Right atrium auricular region (tissue), 2 donors: Measurements from ENCODE around the gene PSMD1. TPM values are rescaled to one million over a fixed set of nuclear protein-coding genes. Genes with fewer than 3 reads are reported as not detected.
"Not testable (repeated sequence)": the region's sequence is repeated elsewhere in the genome, so short reads cannot be mapped to it uniquely, and the experiment has no call there.

Experiments used
- DNase-seq: peaks from one replicate; pipeline ENCODE4 v3.0.0-alpha.2; 2019; ENCODE audit warnings: low spot score
- H3K27ac ChIP-seq, 2 donors: fragments of 200-600 bp; sonication (generic); 1 replicate in 1 of 2; 2 replicates in 1 of 2; pipeline ENCODE4 v1.5.1; 2016 to 2019
- H3K27me3 ChIP-seq, 2 donors: fragments of 200-600 bp; sonication (generic); one replicate each; pipeline versions ENCODE4 v1.5.1 to v1.6.0; 2017 to 2019
- H3K36me3 ChIP-seq: fragments of 200-600 bp; sonication (generic); one replicate; pipeline ENCODE4 v1.5.1; 2016
- H3K4me1 ChIP-seq, 2 donors: fragments of 200-600 bp; sonication (generic); one replicate each; pipeline versions ENCODE4 v1.5.1 to v1.6.0; 2017 to 2019
- H3K4me3 ChIP-seq, 2 donors: fragments of 200-600 bp; sonication (generic); 1 replicate in 1 of 2; 2 replicates in 1 of 2; pipeline ENCODE4 v1.5.1; 2017 to 2019; ENCODE audit warnings: mild to moderate bottlenecking in 1 of 2, moderate library complexity in 1 of 2
- H3K9me3 ChIP-seq, 2 donors: fragments of 200-600 bp; sonication (generic); one replicate each; pipeline ENCODE4 v1.5.1; 2019
- total RNA-seq, 2 donors: library from RNA; depleted of rRNA; stranded (reverse); fragments of >200 nt; gene quantifications; one replicate each; pipeline ENCODE4 v1.1.0, GENCODE V29; 2016
- TF ChIP-seq, protein P1 (sequence below), 2 donors: fragments of 200-600 bp; sonication (generic); IDR thresholded peaks; one replicate each; pipeline ENCODE4 v1.5.1; 2019; ENCODE audit warnings: antibody characterized with exemption in 2 of 2

PSMD1 gene
- total RNA-seq, 2 donors from 2014 or later, result 53.1 to 75.4 TPM

DNA sequence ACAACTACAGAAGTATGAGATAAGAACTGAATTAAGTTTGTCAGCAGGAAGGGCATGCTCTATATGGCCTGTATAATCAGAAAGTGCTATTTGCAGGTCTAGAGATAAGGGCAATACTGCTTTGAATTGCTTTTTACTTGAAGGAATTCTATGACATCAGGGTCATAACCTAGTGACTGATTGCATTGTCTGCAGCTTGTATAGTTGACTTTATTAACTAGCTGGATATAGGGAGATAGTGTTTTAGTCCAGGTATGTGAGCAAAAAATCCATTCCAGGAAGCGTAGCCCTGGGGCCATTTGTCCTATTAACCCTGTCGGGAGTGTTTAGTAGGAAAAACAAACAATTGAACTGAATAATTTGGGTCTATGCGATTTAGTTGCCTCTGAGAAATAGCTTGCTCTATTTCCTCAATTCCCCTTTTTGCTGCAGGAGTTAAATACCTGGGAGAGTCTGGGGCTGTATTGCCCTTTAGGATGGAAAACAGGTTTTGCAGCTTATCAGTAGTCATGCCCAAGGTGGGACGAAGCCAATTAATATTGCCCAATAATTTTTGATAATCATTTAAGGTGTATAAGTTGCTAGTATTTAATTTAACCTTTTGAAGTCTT, 38.2 kb downstream of the PSMD1 start:
- TF ChIP-seq, protein P1, sequence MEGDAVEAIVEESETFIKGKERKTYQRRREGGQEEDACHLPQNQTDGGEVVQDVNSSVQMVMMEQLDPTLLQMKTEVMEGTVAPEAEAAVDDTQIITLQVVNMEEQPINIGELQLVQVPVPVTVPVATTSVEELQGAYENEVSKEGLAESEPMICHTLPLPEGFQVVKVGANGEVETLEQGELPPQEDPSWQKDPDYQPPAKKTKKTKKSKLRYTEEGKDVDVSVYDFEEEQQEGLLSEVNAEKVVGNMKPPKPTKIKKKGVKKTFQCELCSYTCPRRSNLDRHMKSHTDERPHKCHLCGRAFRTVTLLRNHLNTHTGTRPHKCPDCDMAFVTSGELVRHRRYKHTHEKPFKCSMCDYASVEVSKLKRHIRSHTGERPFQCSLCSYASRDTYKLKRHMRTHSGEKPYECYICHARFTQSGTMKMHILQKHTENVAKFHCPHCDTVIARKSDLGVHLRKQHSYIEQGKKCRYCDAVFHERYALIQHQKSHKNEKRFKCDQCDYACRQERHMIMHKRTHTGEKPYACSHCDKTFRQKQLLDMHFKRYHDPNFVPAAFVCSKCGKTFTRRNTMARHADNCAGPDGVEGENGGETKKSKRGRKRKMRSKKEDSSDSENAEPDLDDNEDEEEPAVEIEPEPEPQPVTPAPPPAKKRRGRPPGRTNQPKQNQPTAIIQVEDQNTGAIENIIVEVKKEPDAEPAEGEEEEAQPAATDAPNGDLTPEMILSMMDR (IDR thresholded peaks at IDR 0.05), result no peak
- no peak for DNase-seq
- Histone ChIP-seq H3K27ac (no peak overlapping the region), H3K36me3 (peaks cover 36% of the 10 kb centered on the region), H3K9me3 (peaks cover 0 to 12% of the 10 kb centered on the region in 2 donors), H3K4me1 (no peaks in the 10 kb centered on the region), H3K27me3 (no peaks in the 10 kb centered on the region), H3K4me3 (no peak overlapping the region)

DNA sequence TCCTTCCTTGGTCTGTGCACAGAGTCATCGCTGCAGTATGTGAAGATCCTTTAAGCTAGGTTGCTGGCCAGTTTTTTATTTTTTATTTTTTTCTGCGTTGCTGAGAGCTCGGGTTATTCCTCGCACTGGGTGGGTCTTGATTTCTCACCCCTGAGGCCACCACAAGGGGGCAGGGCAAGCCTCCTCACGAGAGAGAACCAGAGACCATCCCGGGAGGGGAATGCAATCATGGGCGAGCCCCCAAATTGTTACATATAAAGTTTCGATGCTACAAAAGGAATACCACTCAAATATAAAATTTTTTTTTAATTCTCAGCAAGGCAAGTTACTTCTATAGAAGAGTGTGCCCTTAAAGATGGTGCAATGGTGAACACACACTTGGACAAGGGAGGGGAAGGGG, 43.3 kb downstream of the PSMD1 start:
- Histone ChIP-seq H3K27ac (no peak overlapping the region), H3K4me3 (no peak overlapping the region), H3K9me3 (peaks cover 3 to 24% of the 10 kb centered on the region in 2 donors), H3K4me1 (no peaks in the 10 kb centered on the region), H3K36me3 (peaks cover 31% of the 10 kb centered on the region), H3K27me3 (no peaks in the 10 kb centered on the region)
- TF ChIP-seq, protein P1 (IDR thresholded peaks at IDR 0.05), result no peak
- no peak for DNase-seq

DNA sequence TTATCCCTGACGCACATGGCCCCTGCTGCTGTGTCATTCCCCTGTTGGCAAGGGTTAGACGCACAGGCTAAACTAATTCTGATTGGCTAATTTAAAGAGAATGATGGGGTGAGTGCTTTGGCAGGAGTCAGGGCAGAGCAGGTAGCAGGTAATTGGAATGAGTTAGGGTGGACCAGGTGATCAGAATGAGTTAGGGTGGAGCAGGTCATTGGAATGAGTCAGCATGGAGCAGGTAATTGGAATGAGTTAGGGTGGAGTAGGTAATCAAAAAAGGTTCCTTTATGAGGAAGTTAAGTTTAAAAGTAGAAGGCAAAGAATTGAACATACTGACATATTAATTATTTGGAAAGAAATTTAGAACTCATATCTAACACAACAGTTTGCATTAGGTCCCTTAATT, 43.7 kb downstream of the PSMD1 start:
- H3K4me3 ChIP-seq, DNase-seq, H3K27ac ChIP-seq, H3K4me1 ChIP-seq, H3K27me3 ChIP-seq: not testable (repeated sequence)
- Histone ChIP-seq H3K36me3 (peaks cover 27% of the 10 kb centered on the region), H3K9me3 (peaks cover 3 to 24% of the 10 kb centered on the region in 2 donors)

DNA sequence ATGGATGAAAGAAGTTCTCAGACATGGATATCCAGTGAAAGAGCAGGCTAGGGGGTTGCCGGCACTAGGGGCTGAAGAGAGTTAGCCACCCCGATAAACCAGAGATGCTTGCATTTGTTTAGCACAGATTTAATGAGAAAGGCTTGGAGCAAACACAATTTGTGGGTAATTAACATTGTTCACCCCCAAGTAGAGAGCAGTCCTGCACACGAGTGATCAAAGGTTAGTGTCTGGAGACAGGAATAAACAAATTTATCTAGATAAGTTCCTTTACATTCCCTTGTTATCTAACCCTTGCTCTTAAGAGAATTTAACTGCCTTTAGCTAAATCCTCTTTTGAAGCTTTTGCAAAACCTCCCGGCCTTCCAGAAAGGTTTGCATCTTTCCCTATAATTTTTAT, 44.3 kb downstream of the PSMD1 start:
- Histone ChIP-seq H3K9me3 (peaks cover 3 to 24% of the 10 kb centered on the region in 2 donors), H3K36me3 (peaks cover 26% of the 10 kb centered on the region), H3K4me1 (no peaks in the 10 kb centered on the region), H3K27me3 (no peaks in the 10 kb centered on the region), H3K4me3 (no peak overlapping the region), H3K27ac (no peak overlapping the region)
- TF ChIP-seq, protein P1 (IDR thresholded peaks at IDR 0.05), result no peak
- no peak for DNase-seq

DNA sequence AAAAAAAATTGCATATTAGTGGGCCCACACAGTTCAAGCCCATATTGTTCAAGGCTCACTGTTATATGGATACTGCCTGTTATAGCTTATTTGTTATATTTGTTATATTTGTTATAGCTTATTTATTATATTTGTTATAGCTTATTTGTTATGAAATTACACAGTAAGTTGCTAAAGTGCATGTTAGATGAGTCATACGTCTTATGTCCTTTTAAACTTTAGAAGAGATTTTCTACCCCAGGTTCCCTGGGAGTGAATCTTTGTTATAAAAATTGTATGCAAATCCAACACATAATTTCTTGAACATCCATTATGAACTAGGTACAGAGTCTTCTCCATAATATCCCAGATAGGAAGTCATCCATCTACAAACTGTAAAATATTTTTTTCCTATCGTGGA, 46.1 kb downstream of the PSMD1 start:
- no peak overlapping the region for H3K27ac ChIP-seq

DNA sequence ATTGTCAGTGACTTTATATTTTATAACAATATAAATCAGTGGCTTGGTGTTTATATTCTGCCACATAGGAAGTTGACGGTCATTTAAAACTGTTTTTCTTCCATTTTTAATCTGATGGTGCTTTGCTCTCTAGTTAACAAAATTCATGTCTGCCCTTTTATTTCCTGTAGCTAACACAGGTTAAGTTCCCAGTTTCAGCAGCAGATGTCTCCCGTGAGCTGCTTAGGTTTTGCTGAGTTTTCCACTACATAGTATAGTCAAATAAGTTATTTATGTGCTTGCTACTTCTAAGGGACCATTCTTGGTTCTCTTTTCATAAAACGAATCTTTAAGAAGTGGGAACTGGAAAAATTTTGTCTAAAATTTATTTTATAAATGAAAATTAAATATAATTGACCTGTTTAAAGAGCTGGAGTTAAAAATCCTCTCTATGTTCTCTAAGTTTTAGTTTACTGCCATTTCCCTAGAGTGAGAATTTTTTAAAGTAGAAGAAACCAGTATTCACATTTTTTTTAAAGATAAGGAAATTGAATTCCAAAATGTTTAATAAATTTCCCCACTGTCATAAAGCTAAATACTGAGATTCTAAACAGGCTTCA, 47.5 kb downstream of the PSMD1 start:
- DNase-seq, result peak; percentile 73

More for the DNA sequence above, 46.1 kb downstream of the PSMD1 start:
- peaks cover 19% of the 10 kb centered on the region for H3K36me3 ChIP-seq
- H3K27me3 ChIP-seq, result no peaks in the 10 kb centered on the region
- TF ChIP-seq, protein P1 (IDR thresholded peaks at IDR 0.05), result no peak
- H3K9me3 ChIP-seq, result peaks cover 3 to 24% of the 10 kb centered on the region in 2 donors
- no peak for DNase-seq
- no peak overlapping the region for H3K4me3 ChIP-seq
- no peaks in the 10 kb centered on the region for H3K4me1 ChIP-seq

More for the DNA sequence above, 47.5 kb downstream of the PSMD1 start:
- Histone ChIP-seq H3K36me3 (peaks cover 17% of the 10 kb centered on the region), H3K4me1 (no peaks in the 10 kb centered on the region), H3K27me3 (no peaks in the 10 kb centered on the region), H3K4me3 (no peak overlapping the region), H3K27ac (no peak overlapping the region), H3K9me3 (peaks cover 3 to 19% of the 10 kb centered on the region in 2 donors)
- TF ChIP-seq, protein P1 (IDR thresholded peaks at IDR 0.05), result peak; percentile 83 to 89
